Activated T-helper 2 cell treated with anti-CD3 and anti-CD28 coated beads, Interferon-gamma antibody, Interleukin-2, Interleukin-4, amounts not matched to agents 10 μg/mL and 5 μg/mL and 100 μg/mL, durations not matched to agents 14 hours and 24 hours and 36 hours (primary cell): ENCODE measurements around the gene PCDH7. TPM values are rescaled to one million over a fixed set of nuclear protein-coding genes. Genes with fewer than 3 reads are reported as not detected.
A peak's percentile ranks its signal among the peaks of the same experiment; 100 is the strongest.

Experiments used
- DNase-seq: peaks from one replicate; pipeline ENCODE4 v3.0.0; 2021; ENCODE audit warnings: low spot score
- H3K27ac Mint-ChIP-seq: one replicate; pipeline ENCODE4 v1.8.0; 2021; ENCODE audit warnings: mixed read lengths
- H3K27me3 Mint-ChIP-seq: one replicate; pipeline ENCODE4 v1.8.0; 2021; ENCODE audit warnings: low read depth, mixed read lengths
- H3K36me3 Mint-ChIP-seq: one replicate; pipeline ENCODE4 v1.8.0; 2021; ENCODE audit warnings: low read depth, mixed read lengths
- H3K4me1 Mint-ChIP-seq: one replicate; pipeline ENCODE4 v1.8.0; 2021; ENCODE audit warnings: low read depth, mixed read lengths
- H3K4me3 Mint-ChIP-seq: one replicate; pipeline ENCODE4 v1.8.0; 2021; ENCODE audit warnings: low read depth, mild to moderate bottlenecking, moderate library complexity, mixed read lengths
- H3K9me3 Mint-ChIP-seq: one replicate; pipeline ENCODE4 v1.8.0; 2021; ENCODE audit warnings: mixed read lengths
- intact Hi-C: fragments of 100-400 bp; cut with micrococcal nuclease; formaldehyde crosslinking; loops from one replicate; pipeline ENCODE4 v1.15.1; 2023
- total RNA-seq: library from RNA; stranded (reverse); gene quantifications from 2 replicates; pipeline ENCODE4 v1.2.3, GENCODE V29; 2022

PCDH7 gene
- total RNA-seq, 1 donor from 2014 or later: not detected

GRCh38 chr4:30721185-30722091 lies 1.3 kb downstream of the PCDH7 start:
- intact Hi-C loops: no loop called here
- Mint-ChIP-seq H3K9me3 (no peaks in the 10 kb centered on the region), H3K36me3 (peaks cover 9% of the 10 kb centered on the region), H3K4me1 (peaks cover 19% of the 10 kb centered on the region), H3K27me3 (peaks cover 50% of the 10 kb centered on the region), H3K27ac (peak overlapping the region; percentile 55), H3K4me3 (no peak overlapping the region)
- DNase-seq: no peak

- no peak for DNase-seq
- Mint-ChIP-seq H3K36me3 (peaks cover 9% of the 10 kb centered on the region), H3K4me1 (peaks cover 17% of the 10 kb centered on the region), H3K9me3 (no peaks in the 10 kb centered on the region), H3K27me3 (peaks cover 48% of the 10 kb centered on the region), H3K4me3 (no peak overlapping the region), H3K27ac (no peak overlapping the region)
- intact Hi-C loops: no loop called here
Measured at GRCh38 chr4:30722092-30722358, 1.9 kb downstream of the PCDH7 start.

GRCh38 chr4:30722359-30723200 lies 2.4 kb downstream of the PCDH7 start:
- intact Hi-C loops: no loop called here
- Mint-ChIP-seq H3K4me3 (no peak overlapping the region), H3K9me3 (no peaks in the 10 kb centered on the region), H3K4me1 (peaks cover 13% of the 10 kb centered on the region), H3K36me3 (peaks cover 9% of the 10 kb centered on the region), H3K27me3 (peaks cover 44% of the 10 kb centered on the region), H3K27ac (no peak overlapping the region)
- DNase-seq: no peak

GRCh38 chr4:30723201-30723955 lies 3.2 kb downstream of the PCDH7 start:
- H3K4me1 Mint-ChIP-seq: peaks cover 8% of the 10 kb centered on the region
- no peak overlapping the region for H3K4me3 Mint-ChIP-seq
- no peak overlapping the region for H3K27ac Mint-ChIP-seq
- H3K27me3 Mint-ChIP-seq: peaks cover 38% of the 10 kb centered on the region
- no peak for DNase-seq
- no peaks in the 10 kb centered on the region for H3K9me3 Mint-ChIP-seq
- peaks cover 9% of the 10 kb centered on the region for H3K36me3 Mint-ChIP-seq
- intact Hi-C loops: no loop called here

- Mint-ChIP-seq H3K27me3 (peaks cover 29% of the 10 kb centered on the region), H3K4me3 (no peak overlapping the region)
Measured at GRCh38 chr4:30724247-30724646, 4.1 kb downstream of the PCDH7 start.

GRCh38 chr4:30725562-30725961 lies 5.4 kb downstream of the PCDH7 start:
- intact Hi-C loops: no loop called here
- no peaks in the 10 kb centered on the region for H3K9me3 Mint-ChIP-seq
- H3K27ac Mint-ChIP-seq: no peak overlapping the region
- peaks cover 5% of the 10 kb centered on the region for H3K36me3 Mint-ChIP-seq
- H3K27me3 Mint-ChIP-seq: peaks cover 18% of the 10 kb centered on the region
- DNase-seq: no peak
- no peak overlapping the region for H3K4me3 Mint-ChIP-seq
- peaks cover 3% of the 10 kb centered on the region for H3K4me1 Mint-ChIP-seq

More at GRCh38 chr4:30724247-30724646, 4.1 kb downstream of the PCDH7 start:
- DNase-seq: no peak
- intact Hi-C loops: no loop called here
- Mint-ChIP-seq H3K27ac (no peak overlapping the region), H3K4me1 (peaks cover 3% of the 10 kb centered on the region), H3K9me3 (no peaks in the 10 kb centered on the region), H3K36me3 (peaks cover 9% of the 10 kb centered on the region)

- intact Hi-C loops: no loop called here
- H3K9me3 Mint-ChIP-seq: no peaks in the 10 kb centered on the region
- DNase-seq: no peak
- no peaks in the 10 kb centered on the region for H3K4me1 Mint-ChIP-seq
- no peaks in the 10 kb centered on the region for H3K36me3 Mint-ChIP-seq
- H3K27me3 Mint-ChIP-seq: peaks cover 13% of the 10 kb centered on the region
- H3K27ac Mint-ChIP-seq: no peak overlapping the region
- no peak overlapping the region for H3K4me3 Mint-ChIP-seq
Measured at GRCh38 chr4:30726090-30726675, 6.0 kb downstream of the PCDH7 start.

GRCh38 chr4:30727409-30727808 lies 7.2 kb downstream of the PCDH7 start:
- no peak overlapping the region for H3K4me3 Mint-ChIP-seq
- no peaks in the 10 kb centered on the region for H3K36me3 Mint-ChIP-seq
- intact Hi-C loops: no loop called here
- no peak overlapping the region for H3K27ac Mint-ChIP-seq
- no peak for DNase-seq
- peaks cover 13% of the 10 kb centered on the region for H3K27me3 Mint-ChIP-seq
- no peaks in the 10 kb centered on the region for H3K9me3 Mint-ChIP-seq
- H3K4me1 Mint-ChIP-seq: no peaks in the 10 kb centered on the region

- intact Hi-C loops: no loop called here
Measured at GRCh38 chr4:30728311-30728710, 8.1 kb downstream of the PCDH7 start.

GRCh38 chr4:30743897-30744296 lies 23.7 kb downstream of the PCDH7 start:
- no peaks in the 10 kb centered on the region for H3K36me3 Mint-ChIP-seq
- H3K4me1 Mint-ChIP-seq: no peaks in the 10 kb centered on the region
- H3K4me3 Mint-ChIP-seq: no peak overlapping the region
- no peak overlapping the region for H3K27ac Mint-ChIP-seq
- no peak for DNase-seq
- H3K27me3 Mint-ChIP-seq: no peaks in the 10 kb centered on the region
- intact Hi-C loops: no loop called here
- H3K9me3 Mint-ChIP-seq: no peaks in the 10 kb centered on the region

More at GRCh38 chr4:30728311-30728710, 8.1 kb downstream of the PCDH7 start:
- Mint-ChIP-seq H3K4me3 (no peak overlapping the region), H3K27me3 (peaks cover 6% of the 10 kb centered on the region), H3K36me3 (no peaks in the 10 kb centered on the region), H3K27ac (no peak overlapping the region), H3K9me3 (no peaks in the 10 kb centered on the region), H3K4me1 (no peaks in the 10 kb centered on the region)
- no peak for DNase-seq

- Mint-ChIP-seq H3K36me3 (no peaks in the 10 kb centered on the region), H3K27ac (no peak overlapping the region), H3K9me3 (no peaks in the 10 kb centered on the region), H3K27me3 (no peaks in the 10 kb centered on the region), H3K4me1 (no peaks in the 10 kb centered on the region), H3K4me3 (no peak overlapping the region)
- intact Hi-C loops: no loop called here
- DNase-seq: no peak
Measured at GRCh38 chr4:30744386-30744785, 24.2 kb downstream of the PCDH7 start.

GRCh38 chr4:30744957-30745640 lies 24.9 kb downstream of the PCDH7 start:
- H3K9me3 Mint-ChIP-seq: no peaks in the 10 kb centered on the region
- DNase-seq: no peak
- no peaks in the 10 kb centered on the region for H3K36me3 Mint-ChIP-seq
- intact Hi-C loops: no loop called here
- no peak overlapping the region for H3K27ac Mint-ChIP-seq
- no peak overlapping the region for H3K4me3 Mint-ChIP-seq
- no peaks in the 10 kb centered on the region for H3K4me1 Mint-ChIP-seq
- no peaks in the 10 kb centered on the region for H3K27me3 Mint-ChIP-seq
